NB4 (cell line): Measurements from ENCODE around the gene SERTAD4.
A peak's percentile ranks its signal among the peaks of the same experiment; 100 is the strongest.

Experiments used
- DNase-seq: peaks from one replicate; pipeline ENCODE4 v3.0.0; 2010; ENCODE audit warnings: low read depth
- H3K4me3 ChIP-seq: one replicate; pipeline ENCODE4 v1.5.1; 2011; ENCODE audit warnings: mild to moderate bottlenecking, low read depth, low read length, moderate library complexity
- CTCF ChIP-seq: IDR thresholded peaks from one replicate; pipeline ENCODE4 v1.5.1; 2012; ENCODE audit warnings: low read depth, low read length
- MAX ChIP-seq: IDR thresholded peaks from 2 replicates; pipeline ENCODE4 v1.6.1; 2011; ENCODE audit warnings: low read depth, low read length
- MYC ChIP-seq: IDR thresholded peaks from 2 replicates; pipeline ENCODE4 v1.6.1; 2011; ENCODE audit warnings: low read depth, low read length
- POLR2A ChIP-seq: IDR thresholded peaks from 2 replicates; pipeline ENCODE4 v1.6.1; 2011; ENCODE audit warnings: mild to moderate bottlenecking; ENCODE audit not compliant: insufficient read length; ENCODE audit errors: extremely low read depth

SERTAD4 gene

DNA sequence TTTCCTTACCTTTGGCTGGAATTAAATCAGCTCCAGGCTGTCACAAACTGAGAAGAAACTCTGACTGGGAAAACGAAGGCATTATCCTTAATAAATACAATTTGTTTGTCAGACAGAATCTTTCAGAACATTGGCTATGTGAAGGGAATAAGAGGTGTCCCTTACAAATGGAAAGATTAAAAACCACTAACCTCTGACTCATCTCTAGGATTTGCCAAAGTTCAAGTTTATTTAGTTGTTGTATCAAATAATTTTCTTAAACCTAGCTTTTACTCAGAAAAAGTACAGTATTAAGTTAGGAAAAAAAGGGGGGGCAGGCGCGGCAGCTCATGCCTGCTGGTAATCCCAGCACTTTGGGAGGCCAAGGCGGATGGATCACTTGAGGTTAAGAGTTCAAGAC lies 15.7 kb downstream of the SERTAD4 start:
- no peak for DNase-seq
- H3K4me3 ChIP-seq, result no peak overlapping the region
- TF ChIP-seq MAX (no peak), CTCF (no peak), MYC (no peak), POLR2A (no peak)

DNA sequence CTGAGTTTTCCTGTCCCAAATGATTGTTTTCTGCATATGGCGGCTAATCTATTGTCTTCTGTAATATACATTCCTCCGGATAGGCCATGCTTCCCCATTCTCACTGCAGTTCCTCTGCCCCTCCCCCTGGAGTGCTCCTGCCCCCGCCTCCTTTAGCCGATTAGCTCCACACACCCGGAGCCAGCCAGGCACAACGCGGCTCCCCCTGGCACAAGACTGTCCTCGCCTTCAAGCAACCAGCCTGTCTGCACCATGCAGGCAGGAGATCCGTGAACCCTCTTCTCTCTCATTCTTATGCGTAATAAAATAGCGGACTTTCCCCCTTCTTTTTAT lies 18.0 kb downstream of the SERTAD4 start:
- H3K4me3 ChIP-seq, result no peak overlapping the region
- DNase-seq, result peak; percentile 45
- no peak for TF ChIP-seq POLR2A
- no peak for TF ChIP-seq CTCF
- no peak for TF ChIP-seq MAX
- TF ChIP-seq MYC, result no peak

DNA sequence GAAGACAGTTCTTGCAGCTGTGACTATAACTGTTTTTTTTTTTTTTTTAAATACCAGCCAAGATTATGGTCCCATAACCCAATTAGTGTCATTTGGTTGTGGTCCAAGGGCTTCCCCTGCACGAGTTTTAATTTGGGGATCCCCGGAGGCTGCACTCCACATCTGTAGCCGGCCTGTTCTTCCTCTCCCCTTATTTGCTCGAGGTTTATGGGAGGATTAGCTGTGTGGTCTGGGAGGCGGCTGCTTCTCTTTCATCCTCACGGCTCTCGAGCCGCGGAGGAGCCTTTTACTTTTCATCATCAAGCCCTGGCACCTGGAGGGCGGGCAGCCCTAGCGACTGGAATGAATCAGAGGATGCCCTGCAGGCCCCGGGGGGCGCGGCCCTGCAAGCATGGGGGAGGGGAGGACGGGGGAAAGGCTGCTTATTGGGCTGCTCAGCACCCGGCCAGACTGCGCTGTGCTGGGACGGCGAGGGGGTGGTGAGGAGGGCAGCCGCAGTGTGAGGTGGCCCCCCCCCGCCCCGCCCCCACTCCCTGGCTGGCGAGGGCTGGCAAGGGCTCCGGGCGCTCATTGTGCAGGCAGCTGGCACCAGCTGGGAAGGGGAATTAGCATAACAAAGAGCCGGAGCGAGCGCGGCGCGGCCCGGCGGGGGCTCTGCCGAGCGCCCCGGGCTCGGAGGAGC lies 18.5 kb downstream of the SERTAD4 start:
- no peak for TF ChIP-seq MYC
- TF ChIP-seq MAX, result no peak
- TF ChIP-seq POLR2A, result no peak
- no peak for TF ChIP-seq CTCF
- H3K4me3 ChIP-seq, result no peak overlapping the region
- DNase-seq, result peak; percentile 9

DNA sequence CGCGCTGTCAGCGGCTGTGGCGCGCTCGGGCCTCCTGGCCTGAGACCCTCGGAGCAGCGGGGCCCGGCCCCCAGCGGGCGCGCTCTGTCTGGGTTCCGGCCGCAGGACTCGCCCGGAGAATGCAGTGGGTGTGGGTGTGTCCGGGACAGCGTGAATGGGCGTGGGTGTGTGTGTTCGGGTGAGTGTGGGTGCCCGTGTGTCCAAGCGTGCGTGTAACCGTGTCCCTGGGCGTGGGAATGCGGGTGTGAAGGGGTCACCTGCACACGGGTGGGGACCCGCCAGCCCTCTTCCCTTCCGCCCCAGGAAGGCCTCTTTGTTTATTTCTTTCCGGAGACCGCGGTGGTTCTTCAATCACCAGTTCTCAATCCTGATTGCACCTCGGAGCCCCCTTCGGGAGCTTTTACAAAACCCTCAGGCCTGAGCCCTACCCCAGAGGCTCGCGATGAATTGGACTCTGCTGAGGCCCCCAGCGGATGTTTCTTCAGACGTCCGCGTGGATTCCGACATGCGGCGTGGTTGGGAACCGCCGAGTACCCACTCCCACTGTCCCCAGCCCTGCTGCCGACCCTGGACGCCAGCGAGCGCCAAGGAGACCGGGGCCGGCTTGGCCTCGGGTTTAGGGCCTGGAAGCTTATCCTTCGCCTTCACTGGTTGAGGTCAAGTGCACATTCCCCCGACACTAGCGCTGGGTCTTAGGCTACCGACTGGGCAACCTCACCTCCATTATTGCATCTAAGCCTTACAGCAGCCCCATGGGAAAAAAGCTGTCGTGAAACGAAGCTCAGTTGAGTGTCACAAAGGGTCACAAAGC lies 19.3 kb downstream of the SERTAD4 start:
- H3K4me3 ChIP-seq, result no peak overlapping the region
- TF ChIP-seq MAX (no peak), MYC (no peak), CTCF (no peak), POLR2A (no peak)
- no peak for DNase-seq

DNA sequence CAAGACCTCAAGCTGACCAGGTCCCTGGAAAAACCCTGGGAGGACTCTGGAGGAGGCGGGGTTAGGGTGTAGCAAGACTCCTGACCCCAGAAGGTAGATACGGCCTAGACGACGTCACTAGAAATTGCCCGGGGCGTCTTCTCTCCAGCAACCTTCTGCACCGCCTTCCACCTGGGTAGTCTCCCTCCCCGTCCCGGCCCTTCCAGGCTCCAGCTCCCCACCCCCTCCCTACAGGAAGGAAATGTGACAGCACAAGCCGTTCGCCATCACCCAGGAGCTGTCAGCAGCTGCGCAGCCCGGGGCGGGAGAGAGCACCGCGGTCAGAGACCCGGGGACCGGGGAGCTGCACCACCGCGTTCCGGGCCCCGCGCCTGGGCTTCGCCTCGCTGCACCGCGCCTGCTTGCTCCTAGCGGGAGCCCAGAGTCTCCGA lies 20.0 kb downstream of the SERTAD4 start:
- no peak for TF ChIP-seq CTCF
- TF ChIP-seq MYC, result no peak
- no peak for TF ChIP-seq POLR2A
- TF ChIP-seq MAX, result no peak
- H3K4me3 ChIP-seq, result no peak overlapping the region
- no peak for DNase-seq
